ENCODE measurements around the gene CCIN.
A peak's percentile ranks its signal among the peaks of the same experiment; 100 is the strongest.
"Not testable (repeated sequence)": the region's sequence is repeated elsewhere in the genome, so short reads cannot be mapped to it uniquely, and the experiment has no call there.

The CCIN gene

GRCh38 chr9:36169166-36169565 lies at the start of gene CCIN:
Gene CCIN (plus strand): TSS chr9:36169388. CDS start chr9:36169503, 115 bp downstream.
- DNase-seq, result no peak

GRCh38 chr9:36119476-36119875 lies 49.7 kb upstream of the CCIN start:
- no peak for DNase-seq

- DNase-seq, result no peak
Observed at GRCh38 chr9:36120705-36121104, 48.5 kb upstream of the CCIN start.

GRCh38 chr9:36121971-36122370 lies 47.2 kb upstream of the CCIN start:
- DNase-seq, result no peak

DNA sequence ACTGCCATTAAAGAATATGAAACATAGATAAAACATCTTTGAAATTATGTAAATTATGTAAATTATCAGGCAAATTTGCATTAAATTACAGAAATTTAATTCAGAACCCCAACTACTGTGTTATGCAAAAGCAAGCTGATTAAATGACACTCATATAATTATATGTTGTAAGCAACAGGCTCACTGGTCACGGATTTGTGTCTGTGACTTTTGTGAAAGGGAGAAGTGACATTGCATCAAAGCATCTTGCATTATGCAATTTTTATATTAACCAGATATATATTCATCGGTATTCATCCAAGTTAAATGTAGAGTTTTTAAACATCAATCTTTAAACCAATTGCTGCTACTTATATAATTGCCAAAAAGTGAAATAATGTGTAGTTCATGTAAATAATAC lies 45.7 kb upstream of the CCIN start:
- DNase-seq, result no peak

DNA sequence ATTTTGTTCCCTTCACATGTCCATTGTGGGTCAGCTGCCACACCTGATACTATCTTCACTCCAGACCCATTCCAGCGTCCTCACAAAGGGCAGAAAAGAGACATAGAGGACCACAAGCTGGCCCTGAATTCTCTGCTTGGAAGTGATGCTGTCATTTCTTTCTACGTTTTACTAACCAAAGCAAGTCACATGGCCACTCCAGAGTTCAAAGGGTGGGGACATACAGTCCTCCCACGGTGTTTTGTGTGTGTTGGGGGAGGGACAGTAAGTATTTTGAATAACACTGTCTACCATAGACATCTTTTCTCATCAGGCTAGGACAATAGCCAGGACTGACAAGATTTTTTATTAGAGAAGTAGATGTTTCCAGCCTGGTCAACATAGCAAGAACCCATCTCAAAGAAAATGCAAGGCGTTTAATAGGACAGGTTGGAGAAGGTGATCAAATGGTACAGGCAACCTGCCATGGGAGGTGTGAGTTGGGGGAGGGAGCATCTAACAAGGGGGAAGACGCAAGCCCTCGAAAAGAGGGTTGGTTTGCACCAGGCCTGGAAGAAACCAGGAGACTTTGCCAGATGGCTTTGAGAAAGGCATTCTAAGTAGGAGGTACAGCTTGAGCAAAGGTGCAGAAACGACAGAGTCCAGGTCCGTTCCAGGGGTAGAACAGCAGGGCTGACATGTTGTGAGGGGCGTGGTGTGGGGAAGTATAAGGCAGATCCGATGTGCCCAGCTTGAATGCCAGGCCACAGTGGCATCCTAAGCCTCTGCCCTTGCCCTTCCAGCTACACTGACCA lies 43.9 kb upstream of the CCIN start:
- DNase-seq, result no peak

DNA sequence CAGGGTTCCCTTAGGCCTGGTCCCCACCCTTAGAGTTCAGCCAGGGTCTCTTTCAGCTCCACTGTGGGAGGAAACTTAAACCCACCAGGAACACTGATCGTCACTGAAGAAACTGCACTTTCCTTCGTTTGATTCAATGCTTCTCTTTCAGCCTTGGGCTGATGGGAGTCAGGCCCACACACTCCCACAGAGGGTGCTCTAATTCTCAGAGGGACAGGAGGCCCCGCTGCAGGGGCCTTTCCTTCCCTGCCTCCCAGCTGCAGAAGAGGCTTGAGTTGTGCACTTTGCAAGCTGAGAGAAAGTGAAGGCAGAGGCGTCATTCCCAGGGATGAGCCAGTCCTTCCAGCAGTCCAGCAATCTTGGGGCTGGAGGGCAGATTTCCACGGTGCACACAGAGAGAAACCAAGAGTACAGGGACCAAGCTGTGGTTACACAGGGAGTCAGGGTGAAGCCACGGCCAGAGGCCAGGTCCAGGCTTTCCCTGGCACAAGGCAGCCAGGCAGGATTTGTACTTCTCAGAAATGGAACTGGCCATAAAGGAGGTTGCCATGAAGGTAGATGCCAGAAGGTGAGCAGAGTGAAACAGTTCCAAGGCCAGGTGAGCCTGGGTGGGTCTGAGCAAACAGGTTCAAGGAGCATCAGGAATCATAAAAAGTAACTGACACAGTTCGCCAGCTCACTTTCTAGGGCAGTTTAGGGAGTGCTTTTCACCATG lies 43.0 kb upstream of the CCIN start:
- no peak for DNase-seq

GRCh38 chr9:36127652-36128244 lies 41.4 kb upstream of the CCIN start:
- no peak for DNase-seq

- DNase-seq, result no peak
Observed at GRCh38 chr9:36128349-36128748, 40.8 kb upstream of the CCIN start.

DNA sequence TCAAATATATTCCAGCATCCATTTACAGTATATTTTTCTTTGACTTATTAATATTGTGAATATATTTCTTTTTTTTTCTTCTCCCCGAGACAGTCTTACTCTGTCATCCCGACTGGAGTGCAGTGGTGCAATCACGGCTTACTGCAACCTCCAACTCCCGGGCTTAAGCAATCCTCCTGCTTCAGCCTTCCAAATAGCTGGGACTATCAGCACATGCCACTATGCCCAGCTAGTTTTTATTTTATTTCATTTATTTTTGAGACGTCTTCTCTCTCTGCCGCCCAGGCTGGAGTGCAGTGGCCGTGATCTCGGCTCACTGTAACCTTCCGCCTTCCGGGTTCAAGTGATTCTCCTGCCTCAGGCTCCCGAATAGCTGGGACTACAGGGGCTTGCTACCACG lies 40.0 kb upstream of the CCIN start:
- no peak for DNase-seq

- not testable (repeated sequence) for DNase-seq
Observed at GRCh38 chr9:36131666-36132065, 37.5 kb upstream of the CCIN start.

GRCh38 chr9:36132086-36132485 lies 37.1 kb upstream of the CCIN start:
- DNase-seq, result no peak

GRCh38 chr9:36134761-36135505 lies 34.3 kb upstream of the CCIN start:
- no peak for DNase-seq

DNA sequence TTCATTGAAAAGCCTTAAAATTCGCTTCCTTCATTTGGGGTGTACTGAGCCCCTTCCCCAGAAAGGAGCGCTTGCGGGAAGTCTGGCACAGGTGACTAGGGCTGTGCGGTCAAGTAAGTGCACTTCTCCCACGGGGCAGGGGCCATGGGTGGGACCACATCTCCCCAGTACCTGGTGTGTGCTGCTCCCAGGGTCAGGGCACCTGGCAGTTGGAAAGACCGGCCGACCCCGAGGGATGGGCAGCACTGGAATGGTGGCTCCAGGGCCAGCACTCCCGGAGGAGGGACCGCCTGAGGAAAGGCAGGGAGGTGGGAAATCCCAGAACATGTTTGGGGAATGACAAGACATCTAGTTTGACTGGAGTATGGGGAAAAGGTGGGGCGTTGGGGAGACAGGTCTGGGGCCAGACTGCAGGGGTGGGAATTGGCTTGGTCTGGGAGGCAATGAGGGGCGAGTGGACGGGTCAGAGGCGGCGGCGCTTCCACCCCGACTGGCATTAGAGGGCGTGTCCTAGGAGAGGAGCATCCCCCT lies 33.4 kb upstream of the CCIN start:
- DNase-seq, result no peak

GRCh38 chr9:36136272-36136893 lies 32.8 kb upstream of the CCIN start, which contains the start of gene GLIPR2:
Gene GLIPR2 (plus strand): TSS chr9:36136733. CDS start chr9:36136779, 46 bp downstream.
- DNase-seq, result peak; percentile 81

DNA sequence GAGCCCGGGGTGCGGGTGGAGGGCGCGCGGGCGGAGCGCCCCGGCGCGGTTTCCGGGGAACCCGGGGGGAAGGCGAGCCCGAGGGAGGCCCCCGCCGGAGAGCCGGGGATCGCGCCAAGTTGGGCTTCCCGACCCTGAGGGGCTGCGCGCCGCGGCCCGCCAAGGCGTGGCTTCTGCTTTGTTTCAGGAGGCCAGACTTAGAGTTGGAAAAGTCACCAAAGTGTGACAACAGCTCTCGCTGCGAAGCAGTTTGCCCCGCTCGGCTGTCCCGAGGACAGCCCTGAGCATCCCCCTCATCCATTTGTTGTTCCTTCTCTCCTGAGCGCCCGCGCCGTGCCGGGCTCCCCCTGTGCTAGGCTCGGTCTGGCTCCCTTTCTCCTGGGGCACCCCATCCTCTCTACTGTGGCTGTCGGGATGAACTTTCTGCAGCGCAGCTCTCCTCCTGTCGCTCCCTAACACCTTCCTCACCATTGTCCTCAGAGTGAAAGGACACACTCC lies 32.2 kb upstream of the CCIN start:
- peak; percentile 56 for DNase-seq

- peak; percentile 62 for DNase-seq
Observed at GRCh38 chr9:36137392-36138004, 31.7 kb upstream of the CCIN start.

GRCh38 chr9:36138496-36138895 lies 30.7 kb upstream of the CCIN start:
- DNase-seq, result no peak

GRCh38 chr9:36138901-36139300 lies 30.3 kb upstream of the CCIN start:
- no peak for DNase-seq

DNA sequence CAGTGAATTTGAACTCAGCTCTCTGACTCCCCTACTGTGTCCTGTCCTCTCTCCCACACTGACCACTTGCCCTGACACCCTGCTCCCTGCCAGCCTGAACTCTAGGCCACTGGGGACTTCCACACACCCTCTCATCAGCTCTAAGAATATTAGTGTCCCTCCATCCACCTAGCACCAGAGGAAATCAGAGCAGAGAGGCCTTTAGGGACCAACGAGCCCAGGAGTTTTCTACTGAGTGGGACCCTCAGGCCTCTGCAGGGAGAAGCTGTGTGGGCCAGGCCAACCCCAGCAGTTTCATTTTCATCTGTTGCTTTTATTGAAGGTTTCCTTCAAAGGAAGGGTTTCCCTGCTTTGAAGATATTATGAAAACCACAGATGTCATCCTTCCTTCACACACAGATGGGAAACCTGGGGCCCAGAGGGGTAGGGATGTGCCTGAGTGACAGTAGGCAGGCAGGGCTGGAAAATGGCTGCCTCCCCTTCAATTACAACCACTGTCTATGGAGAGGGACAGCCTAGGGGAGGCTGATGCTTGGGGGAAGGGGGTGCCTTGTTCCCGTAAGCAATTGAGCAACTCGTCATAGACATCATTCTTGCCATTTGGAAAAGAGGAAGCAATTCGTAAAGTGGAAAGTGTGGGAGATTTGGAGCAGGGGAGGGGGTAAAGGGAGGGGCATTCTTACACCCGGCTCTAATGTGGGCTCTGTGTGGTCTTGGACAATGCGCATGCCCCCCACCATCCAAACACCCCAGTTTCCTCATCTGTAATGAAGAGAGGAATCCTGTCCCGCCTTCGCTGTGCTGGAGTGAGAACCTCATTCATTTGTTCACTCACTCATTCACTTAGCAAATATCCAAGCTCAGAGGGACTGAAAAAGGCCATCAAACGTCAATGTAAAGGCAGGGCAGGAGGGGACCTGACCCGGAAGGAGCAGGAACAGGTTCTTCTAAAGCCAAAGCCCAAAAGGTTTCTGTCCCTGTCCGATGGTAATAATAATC lies 28.8 kb upstream of the CCIN start:
- DNase-seq, result no peak
